ENCODE data around the gene PRKCZ. TPM values are rescaled to one million over a fixed set of nuclear protein-coding genes. Genes with fewer than 3 reads are reported as not detected.
"Not testable (repeated sequence)": the region's sequence is repeated elsewhere in the genome, so short reads cannot be mapped to it uniquely, and the experiment has no call there.

Gene PRKCZ
- polyA plus RNA-seq, 2 donors: 21.2 to 34.3 TPM

GRCh38 chr1:2134266-2134620 is 84.0 kb downstream of the PRKCZ start:
- H3K4me1 ChIP-seq (ENCODE audit: control insufficient read depth in 2 of 2, insufficient read depth in 2 of 2, low read length in 1 of 2): peaks cover 0 to 16% of the 10 kb centered on the region in 2 donors
- peaks cover 0 to 10% of the 10 kb centered on the region in 2 donors for H3K36me3 ChIP-seq (ENCODE audit: control insufficient read depth in 2 of 2, insufficient read depth in 2 of 2, low read length in 1 of 2)
- H3K4me3 ChIP-seq (ENCODE audit: low read depth in 1 of 2, low read length in 2 of 2): no peak overlapping the region
- 90 to 91% methylated on average over 9 of the region's 9 CpGs for WGBS, 2 donors
- peak overlapping the region; percentile 76 to 81 for H3K27ac ChIP-seq (ENCODE audit: low read depth in 2 of 2, low read length in 1 of 2)
- H3K9me3 ChIP-seq (ENCODE audit: control insufficient read depth in 2 of 2, insufficient read depth in 1 of 2, low read depth in 1 of 2, low read length in 1 of 2): no peaks in the 10 kb centered on the region
- H3K27me3 ChIP-seq (ENCODE audit: control insufficient read depth in 1 of 2, insufficient read depth in 2 of 2, low read length in 2 of 2): no peaks in the 10 kb centered on the region

- WGBS, 2 donors: 83 to 87% methylated on average over 40 of the region's 40 CpGs
- peaks cover 0 to 10% of the 10 kb centered on the region in 2 donors for H3K36me3 ChIP-seq (ENCODE audit: control insufficient read depth in 2 of 2, insufficient read depth in 2 of 2, low read length in 1 of 2)
- H3K9me3 ChIP-seq (ENCODE audit: control insufficient read depth in 2 of 2, insufficient read depth in 1 of 2, low read depth in 1 of 2, low read length in 1 of 2): no peaks in the 10 kb centered on the region
- H3K27ac ChIP-seq (ENCODE audit: low read depth in 2 of 2, low read length in 1 of 2): peak overlapping the region in 1 of 2 donors; percentile 66
- no peak overlapping the region for H3K4me3 ChIP-seq (ENCODE audit: low read depth in 1 of 2, low read length in 2 of 2)
- peaks cover 0 to 16% of the 10 kb centered on the region in 2 donors for H3K4me1 ChIP-seq (ENCODE audit: control insufficient read depth in 2 of 2, insufficient read depth in 2 of 2, low read length in 1 of 2)
- no peaks in the 10 kb centered on the region for H3K27me3 ChIP-seq (ENCODE audit: control insufficient read depth in 1 of 2, insufficient read depth in 2 of 2, low read length in 2 of 2)
These were observed 84.6 kb downstream of the PRKCZ start for GRCh38 chr1:2134621-2135307.

GRCh38 chr1:2135441-2135841 is 85.2 kb downstream of the PRKCZ start:
- H3K9me3 ChIP-seq (ENCODE audit: control insufficient read depth in 2 of 2, insufficient read depth in 1 of 2, low read depth in 1 of 2, low read length in 1 of 2): no peaks in the 10 kb centered on the region
- H3K27ac ChIP-seq (ENCODE audit: low read depth in 2 of 2, low read length in 1 of 2): peak overlapping the region in 1 of 2 donors; percentile 66
- WGBS, 2 donors: 38 to 48% methylated on average over 13 of the region's 13 CpGs
- peaks cover 0 to 10% of the 10 kb centered on the region in 2 donors for H3K36me3 ChIP-seq (ENCODE audit: control insufficient read depth in 2 of 2, insufficient read depth in 2 of 2, low read length in 1 of 2)
- no peak overlapping the region for H3K4me3 ChIP-seq (ENCODE audit: low read depth in 1 of 2, low read length in 2 of 2)
- H3K4me1 ChIP-seq (ENCODE audit: control insufficient read depth in 2 of 2, insufficient read depth in 2 of 2, low read length in 1 of 2): peaks cover 0 to 16% of the 10 kb centered on the region in 2 donors
- H3K27me3 ChIP-seq (ENCODE audit: control insufficient read depth in 1 of 2, insufficient read depth in 2 of 2, low read length in 2 of 2): no peaks in the 10 kb centered on the region

- Histone ChIP-seq H3K9me3 (ENCODE audit: control insufficient read depth in 2 of 2, insufficient read depth in 1 of 2, low read depth in 1 of 2, low read length in 1 of 2) (no peaks in the 10 kb centered on the region), H3K4me3 (ENCODE audit: low read depth in 1 of 2, low read length in 2 of 2) (no peak overlapping the region), H3K27me3 (ENCODE audit: control insufficient read depth in 1 of 2, insufficient read depth in 2 of 2, low read length in 2 of 2) (no peaks in the 10 kb centered on the region), H3K27ac (ENCODE audit: low read depth in 2 of 2, low read length in 1 of 2) (peak overlapping the region in 1 of 2 donors; percentile 60), H3K36me3 (ENCODE audit: control insufficient read depth in 2 of 2, insufficient read depth in 2 of 2, low read length in 1 of 2) (peaks cover 0 to 10% of the 10 kb centered on the region in 2 donors), H3K4me1 (ENCODE audit: control insufficient read depth in 2 of 2, insufficient read depth in 2 of 2, low read length in 1 of 2) (peaks cover 0 to 16% of the 10 kb centered on the region in 2 donors)
- 75 to 84% methylated on average over 10 of the region's 10 CpGs for WGBS, 2 donors
These were observed 85.7 kb downstream of the PRKCZ start for GRCh38 chr1:2135941-2136340.

- H3K36me3 ChIP-seq (ENCODE audit: control insufficient read depth in 2 of 2, insufficient read depth in 2 of 2, low read length in 1 of 2): peaks cover 0 to 10% of the 10 kb centered on the region in 2 donors
- H3K4me3 ChIP-seq (ENCODE audit: low read depth in 1 of 2, low read length in 2 of 2): no peak overlapping the region
- H3K9me3 ChIP-seq (ENCODE audit: control insufficient read depth in 2 of 2, insufficient read depth in 1 of 2, low read depth in 1 of 2, low read length in 1 of 2): no peaks in the 10 kb centered on the region
- no peak overlapping the region for H3K27ac ChIP-seq (ENCODE audit: low read depth in 2 of 2, low read length in 1 of 2)
- WGBS, 2 donors: 76 to 87% methylated on average over 19 of the region's 19 CpGs
- H3K27me3 ChIP-seq (ENCODE audit: control insufficient read depth in 1 of 2, insufficient read depth in 2 of 2, low read length in 2 of 2): no peaks in the 10 kb centered on the region
- peaks cover 0 to 16% of the 10 kb centered on the region in 2 donors for H3K4me1 ChIP-seq (ENCODE audit: control insufficient read depth in 2 of 2, insufficient read depth in 2 of 2, low read length in 1 of 2)
These were observed 86.4 kb downstream of the PRKCZ start for GRCh38 chr1:2136386-2137235.

GRCh38 chr1:2137257-2138121 is 87.3 kb downstream of the PRKCZ start:
- H3K36me3 ChIP-seq (ENCODE audit: control insufficient read depth in 2 of 2, insufficient read depth in 2 of 2, low read length in 1 of 2): peaks cover 0 to 10% of the 10 kb centered on the region in 2 donors
- no peaks in the 10 kb centered on the region for H3K27me3 ChIP-seq (ENCODE audit: control insufficient read depth in 1 of 2, insufficient read depth in 2 of 2, low read length in 2 of 2)
- no peak overlapping the region for H3K27ac ChIP-seq (ENCODE audit: low read depth in 2 of 2, low read length in 1 of 2)
- H3K4me3 ChIP-seq (ENCODE audit: low read depth in 1 of 2, low read length in 2 of 2): no peak overlapping the region
- H3K9me3 ChIP-seq (ENCODE audit: control insufficient read depth in 2 of 2, insufficient read depth in 1 of 2, low read depth in 1 of 2, low read length in 1 of 2): no peaks in the 10 kb centered on the region
- peaks cover 0 to 16% of the 10 kb centered on the region in 2 donors for H3K4me1 ChIP-seq (ENCODE audit: control insufficient read depth in 2 of 2, insufficient read depth in 2 of 2, low read length in 1 of 2)
- 85 to 86% methylated on average over 29 of the region's 29 CpGs for WGBS, 2 donors

GRCh38 chr1:2139156-2139555 is 88.9 kb downstream of the PRKCZ start:
- not testable (repeated sequence) for H3K9me3 ChIP-seq (ENCODE audit: control insufficient read depth in 2 of 2, insufficient read depth in 1 of 2, low read depth in 1 of 2, low read length in 1 of 2); H3K4me1 ChIP-seq (ENCODE audit: control insufficient read depth in 2 of 2, insufficient read depth in 2 of 2, low read length in 1 of 2); H3K27me3 ChIP-seq (ENCODE audit: control insufficient read depth in 1 of 2, insufficient read depth in 2 of 2, low read length in 2 of 2); H3K27ac ChIP-seq (ENCODE audit: low read depth in 2 of 2, low read length in 1 of 2); H3K4me3 ChIP-seq (ENCODE audit: low read depth in 1 of 2, low read length in 2 of 2)
- 86% methylated on average over 13 of the region's 13 CpGs for WGBS, 2 donors
- peaks cover 0 to 10% of the 10 kb centered on the region in 2 donors for H3K36me3 ChIP-seq (ENCODE audit: control insufficient read depth in 2 of 2, insufficient read depth in 2 of 2, low read length in 1 of 2)

- H3K9me3 ChIP-seq (ENCODE audit: control insufficient read depth in 2 of 2, insufficient read depth in 1 of 2, low read depth in 1 of 2, low read length in 1 of 2): no peaks in the 10 kb centered on the region
- 65 to 76% methylated on average over 4 of the region's 4 CpGs for WGBS, 2 donors
- peaks cover 0 to 10% of the 10 kb centered on the region in 2 donors for H3K36me3 ChIP-seq (ENCODE audit: control insufficient read depth in 2 of 2, insufficient read depth in 2 of 2, low read length in 1 of 2)
- no peaks in the 10 kb centered on the region for H3K27me3 ChIP-seq (ENCODE audit: control insufficient read depth in 1 of 2, insufficient read depth in 2 of 2, low read length in 2 of 2)
- no peak overlapping the region for H3K27ac ChIP-seq (ENCODE audit: low read depth in 2 of 2, low read length in 1 of 2)
- no peak overlapping the region for H3K4me3 ChIP-seq (ENCODE audit: low read depth in 1 of 2, low read length in 2 of 2)
- peaks cover 0 to under 1% of the 10 kb centered on the region in 2 donors for H3K4me1 ChIP-seq (ENCODE audit: control insufficient read depth in 2 of 2, insufficient read depth in 2 of 2, low read length in 1 of 2)
These were observed 90.8 kb downstream of the PRKCZ start for GRCh38 chr1:2141025-2141424.

GRCh38 chr1:2143814-2144500 is 93.7 kb downstream of the PRKCZ start:
- 91 to 92% methylated on average over 30 of the region's 30 CpGs for WGBS, 2 donors

More at GRCh38 chr1:2143814-2144500, 93.7 kb downstream of the PRKCZ start:
- H3K27me3 ChIP-seq (ENCODE audit: control insufficient read depth in 1 of 2, insufficient read depth in 2 of 2, low read length in 2 of 2): no peaks in the 10 kb centered on the region
- no peak overlapping the region for H3K27ac ChIP-seq (ENCODE audit: low read depth in 2 of 2, low read length in 1 of 2)
- no peak overlapping the region for H3K4me3 ChIP-seq (ENCODE audit: low read depth in 1 of 2, low read length in 2 of 2)
- H3K9me3 ChIP-seq (ENCODE audit: control insufficient read depth in 2 of 2, insufficient read depth in 1 of 2, low read depth in 1 of 2, low read length in 1 of 2): no peaks in the 10 kb centered on the region
- no peaks in the 10 kb centered on the region for H3K4me1 ChIP-seq (ENCODE audit: control insufficient read depth in 2 of 2, insufficient read depth in 2 of 2, low read length in 1 of 2)
- peaks cover 4 to 17% of the 10 kb centered on the region in 2 donors for H3K36me3 ChIP-seq (ENCODE audit: control insufficient read depth in 2 of 2, insufficient read depth in 2 of 2, low read length in 1 of 2)

Data from esophagus (tissue), 2 donors.